Mucosa of gallbladder (tissue), 1 donor: ENCODE measurements around the gene ACAP1. TPM values are rescaled to one million over a fixed set of nuclear protein-coding genes. Genes with fewer than 3 reads are reported as not detected.

Experiments
- DNase-seq: peaks from one replicate; pipeline ENCODE4 v3.0.0-alpha.2; 2020; ENCODE audit warnings: low spot score
- total RNA-seq: library from RNA; stranded (reverse); gene quantifications from one replicate; pipeline ENCODE4 v1.2.1, GENCODE V29; 2021
- donor health status: DM: no; HTN: no; CAD: no.

ACAP1 gene
- total RNA-seq, 1 donor from 2014 or later = 24.2 TPM

GRCh38 chr17:7311110-7311705 is 25.1 kb upstream of the ACAP1 start:
- DNase-seq = no peak

- no peak for DNase-seq
Measured at GRCh38 chr17:7312432-7313087, 23.8 kb upstream of the ACAP1 start.

GRCh38 chr17:7313088-7313889 is 23.0 kb upstream of the ACAP1 start:
- no peak for DNase-seq

- DNase-seq = no peak
Measured at GRCh38 chr17:7313890-7314718, 22.2 kb upstream of the ACAP1 start.

GRCh38 chr17:7314719-7315569 is 21.4 kb upstream of the ACAP1 start, which contains the start of gene GPS2:
Gene GPS2 (minus strand): TSS chr17:7315360. CDS start chr17:7315052, 308 bp downstream.
- peak; percentile 94 for DNase-seq

- DNase-seq = no peak
Measured at GRCh38 chr17:7315570-7316235, 20.6 kb upstream of the ACAP1 start.

- no peak for DNase-seq
Measured at GRCh38 chr17:7317161-7317803, 19.0 kb upstream of the ACAP1 start.

- no peak for DNase-seq
Measured at GRCh38 chr17:7318121-7318860, 18.0 kb upstream of the ACAP1 start.

- DNase-seq = no peak
Measured at GRCh38 chr17:7321466-7321865, 14.9 kb upstream of the ACAP1 start.

- no peak for DNase-seq
Measured at GRCh38 chr17:7322520-7323194, 13.7 kb upstream of the ACAP1 start.

- no peak for DNase-seq
Measured at GRCh38 chr17:7323731-7324437, 12.4 kb upstream of the ACAP1 start.

- no peak for DNase-seq
Measured at GRCh38 chr17:7324438-7324779, 11.9 kb upstream of the ACAP1 start.

- DNase-seq = no peak
Measured at GRCh38 chr17:7325031-7325528, 11.2 kb upstream of the ACAP1 start.

GRCh38 chr17:7326186-7326585 is 10.1 kb upstream of the ACAP1 start:
- DNase-seq = no peak

GRCh38 chr17:7327056-7327455 is 9.3 kb upstream of the ACAP1 start:
- DNase-seq = no peak

GRCh38 chr17:7327501-7327900 is 8.8 kb upstream of the ACAP1 start:
- no peak for DNase-seq

- DNase-seq = no peak
Measured at GRCh38 chr17:7328009-7328408, 8.3 kb upstream of the ACAP1 start.

GRCh38 chr17:7328840-7329373 is 7.4 kb upstream of the ACAP1 start, which contains the start of gene NEURL4:
Gene NEURL4 (minus strand): TSS chr17:7329335. CDS start chr17:7329312, 23 bp downstream.
- DNase-seq = no peak
